ENCODE measurements around the gene NOS2.

- no peak for TF ChIP-seq CTCF (IDR thresholded peaks at IDR 0.05)
- TF ChIP-seq ZFX (IDR thresholded peaks at IDR 0.05; ENCODE audit: borderline replicate concordance): no peak
Measured at GRCh38 chr17:27808628-27809027, 8.3 kb upstream of the NOS2 start.
